H1 (cell line): ENCODE results near the gene ASS1. TPM values are rescaled to one million over a fixed set of nuclear protein-coding genes. Genes with fewer than 3 reads are reported as not detected.
A peak's percentile ranks its signal among the peaks of the same experiment; 100 is the strongest.

ENCODE experiments used
- CTCF ChIA-PET: fragments of 300-600 bp; sonication (Branson Sonifier 250); formaldehyde crosslinking; loops from one replicate; lab custom pipeline; 2021; ENCODE audit not compliant: partially characterized antibody; lab: Charles Lee
- POLR2A ChIA-PET: fragments of 300-600 bp; sonication (Branson Sonifier 250); formaldehyde crosslinking; loops from one replicate; lab custom pipeline; 2021; ENCODE audit warnings: inconsistent platforms; ENCODE audit not compliant: partially characterized antibody; lab: Charles Lee
- DNase-seq, 2 experiments: peaks; one replicate each; pipeline versions ENCODE4 v3.0.0 to v3.0.0-alpha.2; 2010 to 2022; ENCODE audit warnings: low spot score in 2 of 2, low read depth in 1 of 2, mixed read lengths in 1 of 2
- FAIRE-seq: peaks from 2 replicates; lab custom pipeline; 2011; peaks lifted over from hg19 to GRCh38; lab: Jason Lieb, UNC
- H2AFZ ChIP-seq: 2 replicates; pipeline ENCODE4 v1.8.1; 2012; ENCODE audit warnings: low read length, inconsistent platforms
- H2AK5ac ChIP-seq: 2 replicates; pipeline ENCODE4 v1.6.1; 2013; ENCODE audit warnings: low read depth, low read length
- H2BK120ac ChIP-seq: replicated peaks from 2 replicates; pipeline ENCODE3; 2013; ENCODE audit warnings: low read depth, low read length, inconsistent platforms
- H2BK12ac ChIP-seq: 2 replicates; pipeline ENCODE4 v1.6.1; 2013; ENCODE audit warnings: low read depth, low read length
- H2BK15ac ChIP-seq: 2 replicates; pipeline ENCODE4 v1.6.1; 2013; ENCODE audit warnings: low read length
- H2BK20ac ChIP-seq: 2 replicates; pipeline ENCODE4 v1.6.1; 2013; ENCODE audit warnings: low read length
- H2BK5ac ChIP-seq: 2 replicates; pipeline ENCODE4 v1.6.1; 2013; ENCODE audit warnings: low read depth, low read length
- H3K14ac ChIP-seq: 2 replicates; pipeline ENCODE4 v1.6.1; 2013; ENCODE audit warnings: inconsistent platforms; ENCODE audit not compliant: insufficient read length
- H3K18ac ChIP-seq: 2 replicates; pipeline ENCODE4 v1.6.1; 2013; ENCODE audit warnings: low read length; ENCODE audit errors: extremely low read depth
- H3K23ac ChIP-seq: 2 replicates; pipeline ENCODE4 v1.6.1; 2013; ENCODE audit warnings: inconsistent platforms; ENCODE audit not compliant: insufficient read length
- H3K23me2 ChIP-seq: 2 replicates; pipeline ENCODE4 v1.6.1; 2013; ENCODE audit warnings: low read depth, low read length
- H3K27ac ChIP-seq: 2 replicates; pipeline ENCODE4 v1.6.1; 2011; ENCODE audit warnings: low read depth, low read length, inconsistent platforms
- H3K27me3 ChIP-seq, 4 experiments: replicated peaks in 1 of 4; 1 replicate in 1 of 4; 2 replicates in 3 of 4; pipeline versions ENCODE4 v1.6.1 to v1.8.1; 2011 to 2013; ENCODE audit warnings: low read length in 3 of 4, mild to moderate bottlenecking in 3 of 4, inconsistent platforms in 2 of 4, mixed read lengths in 2 of 4, moderate library complexity in 1 of 4; ENCODE audit not compliant: control insufficient read depth in 3 of 4, insufficient read depth in 3 of 4; ENCODE audit errors: extremely low read depth in 1 of 4
- H3K36me3 ChIP-seq, 4 experiments: 2 replicates each; pipeline versions ENCODE4 v1.6.1 to v1.8.1; 2011 to 2013; ENCODE audit warnings: mild to moderate bottlenecking in 4 of 4, low read length in 3 of 4, moderate library complexity in 2 of 4, control low read depth in 1 of 4, inconsistent platforms in 1 of 4; ENCODE audit not compliant: insufficient read depth in 4 of 4, control insufficient read depth in 2 of 4
- H3K4ac ChIP-seq: replicated peaks from 2 replicates; pipeline ENCODE3; 2013; ENCODE audit warnings: low read length, low read depth, mixed read lengths, inconsistent platforms; ENCODE audit not compliant: insufficient read length
- H3K4me1 ChIP-seq, 4 experiments: replicated peaks in 1 of 4; 1 replicate in 1 of 4; 2 replicates in 3 of 4; pipeline versions ENCODE4 v1.6.1 to v1.8.1; 2011 to 2013; ENCODE audit warnings: low read length in 3 of 4, inconsistent platforms in 2 of 4, mixed read lengths in 1 of 4; ENCODE audit not compliant: insufficient read depth in 4 of 4, control insufficient read depth in 3 of 4
- H3K4me2 ChIP-seq, 2 experiments: 2 replicates each; pipeline versions ENCODE4 v1.6.1 to v1.8.1; 2011 to 2013; ENCODE audit warnings: low read depth in 2 of 2, low read length in 2 of 2, control low read depth in 1 of 2, inconsistent platforms in 1 of 2, mild to moderate bottlenecking in 1 of 2; ENCODE audit not compliant: insufficient read depth in 1 of 2
- H3K4me3 ChIP-seq, 4 experiments: fragments of 200-600, 300-600 bp in 1 of 4; sonication (generic), shearing (Covaris generic), sonication (Bioruptor Twin) in 1 of 4; 2 replicates each; pipeline versions ENCODE4 v1.5.1 to v1.8.1; 2011 to 2016; ENCODE audit warnings: low read length in 4 of 4, low read depth in 3 of 4, control low read depth in 2 of 4, inconsistent platforms in 2 of 4, mild to moderate bottlenecking in 2 of 4, mixed read lengths in 1 of 4, moderate library complexity in 1 of 4; ENCODE audit not compliant: insufficient read depth in 2 of 4; ENCODE audit errors: extremely low read depth in 1 of 4
- H3K56ac ChIP-seq: replicated peaks from 2 replicates; pipeline ENCODE3; 2013; ENCODE audit warnings: low read depth, mild to moderate bottlenecking, mixed read lengths, low read length, inconsistent platforms; ENCODE audit not compliant: insufficient read length
- H3K79me1 ChIP-seq: 2 replicates; pipeline ENCODE4 v1.6.1; 2013; ENCODE audit warnings: low read depth, low read length, control low read depth
- H3K79me2 ChIP-seq, 2 experiments: 2 replicates each; pipeline versions ENCODE4 v1.6.1 to v1.8.1; 2012 to 2013; ENCODE audit warnings: low read length in 2 of 2, mild to moderate bottlenecking in 2 of 2, inconsistent platforms in 1 of 2; ENCODE audit not compliant: insufficient read depth in 2 of 2, control insufficient read depth in 1 of 2
- H3K9ac ChIP-seq, 4 experiments: replicated peaks in 1 of 4; 1 replicate in 1 of 4; 2 replicates in 3 of 4; pipeline versions ENCODE4 v1.6.1 to v1.8.1; 2011 to 2013; ENCODE audit warnings: low read depth in 3 of 4, low read length in 3 of 4, control low read depth in 2 of 4, mild to moderate bottlenecking in 2 of 4, moderate library complexity in 2 of 4, inconsistent platforms in 1 of 4; ENCODE audit errors: extremely low read depth in 1 of 4
- H3K9me3 ChIP-seq, 2 experiments: 2 replicates each; pipeline versions ENCODE4 v1.6.1 to v1.8.1; 2012 to 2013; ENCODE audit warnings: mild to moderate bottlenecking in 2 of 2, moderate library complexity in 2 of 2, control low read depth in 1 of 2, inconsistent platforms in 1 of 2, low read depth in 1 of 2, low read length in 1 of 2, mixed read lengths in 1 of 2; ENCODE audit not compliant: insufficient read depth in 2 of 2
- H4K20me1 ChIP-seq, 2 experiments: replicated peaks in 1 of 2; 2 replicates each; pipeline versions ENCODE3 to v1.8.1; 2011 to 2013; ENCODE audit warnings: inconsistent platforms in 2 of 2, low read length in 2 of 2, mild to moderate bottlenecking in 1 of 2; ENCODE audit not compliant: insufficient read depth in 2 of 2, control insufficient read depth in 1 of 2
- H4K5ac ChIP-seq: 2 replicates; pipeline ENCODE4 v1.6.1; 2013; ENCODE audit warnings: low read length, low read depth, mixed read lengths, inconsistent platforms; ENCODE audit not compliant: insufficient read length
- H4K8ac ChIP-seq: 2 replicates; pipeline ENCODE4 v1.8.0; 2013; ENCODE audit warnings: mild to moderate bottlenecking, moderate library complexity, low read length, inconsistent platforms; ENCODE audit not compliant: insufficient read depth; ENCODE audit errors: extremely low read depth
- H4K91ac ChIP-seq: replicated peaks from 2 replicates; pipeline ENCODE3; 2013; ENCODE audit warnings: low read length, mixed read lengths, inconsistent platforms; ENCODE audit not compliant: insufficient read length
- JUN ChIP-seq: IDR thresholded peaks from 2 replicates; pipeline ENCODE4 v1.6.1; 2011; ENCODE audit warnings: low read depth, mild to moderate bottlenecking, improper control_type of control experiment, low read length
- WGBS, 2 experiments: shearing (Covaris generic) in 1 of 2; methylation state at CpG; one replicate each; pipeline versions ENCODE4 v1.1.6 to v1.1.7; 2013 to 2015; ENCODE audit warnings: low lambda C conversion rate in 2 of 2, mixed read lengths in 2 of 2, inconsistent platforms in 1 of 2, low coverage in 1 of 2, missing lambda C conversion rate in 1 of 2; ENCODE audit not compliant: insufficient replicate concordance in 2 of 2, insufficient coverage in 1 of 2, insufficient read length in 1 of 2; ENCODE audit errors: extremely low coverage in 1 of 2, missing lambda C conversion rate in 1 of 2; 5-methylcytosine and 5-hydroxymethylcytosine counted together
- polyA plus RNA-seq, 7 experiments: library from polyadenylated mRNA; depleted of rRNA in 3 of 7; stranded (reverse) in 5 of 7; unstranded in 2 of 7; fragments of >200 nt in 5 of 7; fragments of 200-250 nt in 2 of 7; gene quantifications; 1 replicate in 5 of 7; 2 replicates in 1 of 7; 4 replicates in 1 of 7; pipeline versions ENCODE4 v1.2.1 to v1.2.3, GENCODE V29; 2011 to 2013; ENCODE audit warnings: missing spikeins in 2 of 7, mixed read lengths in 2 of 7
- total RNA-seq: library from RNA; stranded (reverse); fragmentation: NEBNext Ultra II Directional; extraction: Animal tissue kit (Norgen Biotek cat#: 25700); gene quantifications from 2 replicates; pipeline ENCODE4 v1.2.1, GENCODE V29; 2021
- TF ChIP-seq, protein P1 (sequence below): IDR thresholded peaks from 2 replicates; pipeline ENCODE4 v1.6.1; 2012; ENCODE audit warnings: inconsistent platforms

Gene ASS1
- total and polyA plus RNA-seq, 2 of the 8 experiments (the other 6 are each of a cell fraction or from before 2014, with no cell fraction given) = 108 to 296 TPM

GRCh38 chr9:130527651-130528310, 83.0 kb downstream of the ASS1 start:
- Histone ChIP-seq H4K20me1 (no peaks in the 10 kb centered on the region), H2BK5ac (no peak overlapping the region), H3K56ac (no peak overlapping the region), H3K23me2 (no peaks in the 10 kb centered on the region), H3K4ac (no peak overlapping the region), H2BK120ac (no peak overlapping the region), H2AK5ac (no peak overlapping the region), H3K4me2 (no peak overlapping the region), H2BK12ac (no peak overlapping the region), H3K9me3 (no peaks in the 10 kb centered on the region), H3K27ac (no peak overlapping the region), H2BK15ac (no peak overlapping the region), H3K79me1 (no peaks in the 10 kb centered on the region), H4K8ac (no peak overlapping the region), H3K23ac (no peak overlapping the region), H3K27me3 (no peaks in the 10 kb centered on the region), H2AFZ (peak overlapping the region; percentile 72; the same call in 1 of the 2 replicates), H3K18ac (no peak overlapping the region), H4K91ac (no peak overlapping the region), H3K79me2 (no peaks in the 10 kb centered on the region), H4K5ac (no peak overlapping the region), H3K36me3 (no peaks in the 10 kb centered on the region), H3K4me3 (no peak overlapping the region), H3K14ac (no peak overlapping the region), H2BK20ac (no peak overlapping the region), H3K4me1 (peaks cover 0 to 22% (median 10%) of the 10 kb centered on the region in 4 experiments; a peak in 6 of 7 replicates), H3K9ac (no peak overlapping the region)
- 84% methylated on average over 13 of the region's 13 CpGs; no CpG with 5 or more reads in 1 of the 2 experiments for WGBS, 2 experiments
- TF ChIP-seq, protein P1, sequence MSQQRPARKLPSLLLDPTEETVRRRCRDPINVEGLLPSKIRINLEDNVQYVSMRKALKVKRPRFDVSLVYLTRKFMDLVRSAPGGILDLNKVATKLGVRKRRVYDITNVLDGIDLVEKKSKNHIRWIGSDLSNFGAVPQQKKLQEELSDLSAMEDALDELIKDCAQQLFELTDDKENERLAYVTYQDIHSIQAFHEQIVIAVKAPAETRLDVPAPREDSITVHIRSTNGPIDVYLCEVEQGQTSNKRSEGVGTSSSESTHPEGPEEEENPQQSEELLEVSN = peak; percentile 70
- no peak for TF ChIP-seq JUN
- ChIA-PET CTCF (interaction anchor here (0.6 to 1.0 kb wide), 2 partner anchors 156 to 1088 kb away, joined by 3 to 4 read pairs; no protein-coding TSS in a partner anchor), POLR2A (interaction anchor here (0.8 to 1.6 kb wide), 2 partner anchors 95 to 154 kb away, joined by 3 to 4 read pairs; no protein-coding TSS in a partner anchor)
- FAIRE-seq (no peak), DNase-seq (no peak)
